Progenitor cell of endocrine pancreas (in vitro differentiated cells): ENCODE results near the gene FAM180A. TPM values are rescaled to one million over a fixed set of nuclear protein-coding genes. Genes with fewer than 3 reads are reported as not detected.
A peak's percentile ranks its signal among the peaks of the same experiment; 100 is the strongest.

Experiments used
- DNase-seq: peaks from one replicate; pipeline ENCODE4 v3.0.0; 2021; ENCODE audit warnings: low spot score; ENCODE audit not compliant: unreplicated experiment
- H3K27ac Mint-ChIP-seq: 2 replicates; pipeline ENCODE4 v1.8.0; 2021; ENCODE audit warnings: mild to moderate bottlenecking, moderate library complexity, mixed read lengths
- H3K27me3 Mint-ChIP-seq: 2 replicates; pipeline ENCODE4 v1.8.0; 2021; ENCODE audit warnings: mixed read lengths
- H3K36me3 Mint-ChIP-seq: 2 replicates; pipeline ENCODE4 v1.8.0; 2022; ENCODE audit warnings: mixed read lengths; ENCODE audit not compliant: insufficient read depth
- H3K4me1 Mint-ChIP-seq: 2 replicates; pipeline ENCODE4 v1.8.0; 2021; ENCODE audit warnings: low read depth, mixed read lengths
- H3K4me3 Mint-ChIP-seq: 2 replicates; pipeline ENCODE4 v1.8.0; 2021; ENCODE audit warnings: low read depth, mild to moderate bottlenecking, moderate library complexity, mixed read lengths
- H3K9me3 Mint-ChIP-seq: 2 replicates; pipeline ENCODE4 v1.8.0; 2021; ENCODE audit warnings: low read depth, mixed read lengths
- total RNA-seq: library from RNA; stranded (reverse); gene quantifications from 2 replicates; pipeline ENCODE4 v1.2.1, GENCODE V29; 2021
- TF ChIP-seq, protein P1 (sequence below): fragments of 200-600 bp; sonication (generic); IDR thresholded peaks from one replicate; pipeline ENCODE4 v1.5.0; 2021; ENCODE audit warnings: antibody characterized with exemption, mild to moderate bottlenecking; ENCODE audit not compliant: unreplicated experiment

The FAM180A gene
- total RNA-seq, 1 donor from 2014 or later, result not detected

DNA sequence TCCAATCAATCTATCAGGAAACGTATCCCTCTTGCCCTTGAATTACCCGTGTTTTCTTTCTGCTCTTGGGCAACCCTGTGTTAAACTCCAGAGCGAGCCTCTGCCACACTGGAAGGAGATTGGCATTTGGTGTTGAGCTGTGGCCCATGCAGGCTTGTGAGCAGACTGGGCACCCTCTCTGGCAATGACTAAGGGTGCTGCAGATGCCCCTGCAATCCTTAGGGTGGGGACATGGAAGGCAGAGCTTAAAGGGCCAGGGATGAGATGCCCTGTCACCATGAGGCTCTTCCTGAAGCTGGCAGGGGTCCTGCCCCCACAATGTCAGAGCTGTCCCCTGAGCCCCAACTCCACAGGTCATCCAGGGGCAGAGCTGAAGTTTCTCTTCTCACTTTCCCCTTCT, 19.5 kb upstream of the FAM180A start:
- no peak for DNase-seq
- Mint-ChIP-seq H3K27me3 (peaks cover 8% of the 10 kb centered on the region), H3K9me3 (no peaks in the 10 kb centered on the region), H3K27ac (no peak overlapping the region), H3K4me1 (peaks cover 14% of the 10 kb centered on the region), H3K36me3 (no peaks in the 10 kb centered on the region), H3K4me3 (no peak overlapping the region)
- TF ChIP-seq, protein P1, sequence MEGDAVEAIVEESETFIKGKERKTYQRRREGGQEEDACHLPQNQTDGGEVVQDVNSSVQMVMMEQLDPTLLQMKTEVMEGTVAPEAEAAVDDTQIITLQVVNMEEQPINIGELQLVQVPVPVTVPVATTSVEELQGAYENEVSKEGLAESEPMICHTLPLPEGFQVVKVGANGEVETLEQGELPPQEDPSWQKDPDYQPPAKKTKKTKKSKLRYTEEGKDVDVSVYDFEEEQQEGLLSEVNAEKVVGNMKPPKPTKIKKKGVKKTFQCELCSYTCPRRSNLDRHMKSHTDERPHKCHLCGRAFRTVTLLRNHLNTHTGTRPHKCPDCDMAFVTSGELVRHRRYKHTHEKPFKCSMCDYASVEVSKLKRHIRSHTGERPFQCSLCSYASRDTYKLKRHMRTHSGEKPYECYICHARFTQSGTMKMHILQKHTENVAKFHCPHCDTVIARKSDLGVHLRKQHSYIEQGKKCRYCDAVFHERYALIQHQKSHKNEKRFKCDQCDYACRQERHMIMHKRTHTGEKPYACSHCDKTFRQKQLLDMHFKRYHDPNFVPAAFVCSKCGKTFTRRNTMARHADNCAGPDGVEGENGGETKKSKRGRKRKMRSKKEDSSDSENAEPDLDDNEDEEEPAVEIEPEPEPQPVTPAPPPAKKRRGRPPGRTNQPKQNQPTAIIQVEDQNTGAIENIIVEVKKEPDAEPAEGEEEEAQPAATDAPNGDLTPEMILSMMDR, result no peak

DNA sequence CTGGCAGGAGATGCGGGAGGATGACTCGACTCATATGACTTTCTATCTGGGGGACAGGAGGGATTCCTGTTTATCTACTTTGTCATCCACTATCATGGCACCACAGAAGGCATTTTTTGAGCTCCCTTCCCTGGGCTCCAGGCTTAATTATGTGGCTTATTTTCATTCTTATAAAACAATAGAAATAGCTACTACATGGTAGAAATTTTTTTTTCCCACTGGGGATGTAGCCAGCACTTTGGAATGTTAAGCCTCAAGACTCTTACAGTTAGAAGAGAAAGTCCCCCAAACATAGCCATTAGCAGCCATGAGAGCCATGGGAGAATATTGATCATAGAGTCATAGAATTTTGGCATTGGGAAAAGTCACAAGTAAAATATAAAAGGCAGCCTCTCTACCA, 14.6 kb upstream of the FAM180A start:
- TF ChIP-seq, protein P1, result no peak
- Mint-ChIP-seq H3K9me3 (no peaks in the 10 kb centered on the region), H3K4me1 (peaks cover 5% of the 10 kb centered on the region), H3K27ac (no peak overlapping the region), H3K27me3 (peaks cover 6% of the 10 kb centered on the region), H3K4me3 (no peak overlapping the region), H3K36me3 (no peaks in the 10 kb centered on the region)
- no peak for DNase-seq

DNA sequence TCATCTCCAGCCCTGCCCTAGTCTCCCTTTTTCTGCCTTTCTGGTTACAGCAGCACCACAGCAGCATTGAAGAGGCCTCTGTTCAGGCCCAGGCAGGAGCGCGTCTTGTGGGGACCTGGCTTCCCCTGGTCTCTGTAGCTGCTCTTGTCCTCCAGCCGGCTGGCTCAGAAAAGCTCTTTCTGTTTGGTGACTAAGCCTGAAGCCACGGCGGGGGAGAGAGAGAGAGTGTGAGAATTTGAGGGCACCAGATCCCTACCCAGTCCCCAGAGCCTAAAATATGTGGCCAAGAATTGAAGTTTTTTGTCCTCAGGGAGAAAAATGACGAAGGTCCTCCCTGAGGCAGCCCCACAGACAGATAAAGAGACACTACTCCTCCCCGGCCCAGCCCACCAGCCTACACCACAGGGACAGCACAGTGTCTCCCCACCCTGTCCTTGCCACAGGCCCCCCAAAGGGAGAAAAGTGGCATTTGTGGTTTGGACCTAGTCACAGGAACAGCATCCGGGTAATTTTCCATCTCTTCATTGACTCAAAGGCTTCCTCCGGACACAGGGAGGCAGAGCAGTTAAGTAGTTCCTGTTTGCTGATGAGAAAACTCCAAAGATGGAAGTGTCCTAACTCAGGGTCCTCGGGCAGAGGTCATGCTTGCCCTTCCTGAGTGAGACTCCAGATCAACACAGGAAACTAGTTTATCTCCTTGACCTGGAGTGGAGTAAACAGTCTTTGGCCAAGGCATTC, 13.3 kb upstream of the FAM180A start:
- no peak overlapping the region for H3K27ac Mint-ChIP-seq
- peaks cover 4% of the 10 kb centered on the region for H3K27me3 Mint-ChIP-seq
- H3K4me1 Mint-ChIP-seq, result peaks cover 5% of the 10 kb centered on the region
- TF ChIP-seq, protein P1, result no peak
- H3K36me3 Mint-ChIP-seq, result no peaks in the 10 kb centered on the region
- H3K4me3 Mint-ChIP-seq, result no peak overlapping the region
- no peaks in the 10 kb centered on the region for H3K9me3 Mint-ChIP-seq
- DNase-seq, result no peak

DNA sequence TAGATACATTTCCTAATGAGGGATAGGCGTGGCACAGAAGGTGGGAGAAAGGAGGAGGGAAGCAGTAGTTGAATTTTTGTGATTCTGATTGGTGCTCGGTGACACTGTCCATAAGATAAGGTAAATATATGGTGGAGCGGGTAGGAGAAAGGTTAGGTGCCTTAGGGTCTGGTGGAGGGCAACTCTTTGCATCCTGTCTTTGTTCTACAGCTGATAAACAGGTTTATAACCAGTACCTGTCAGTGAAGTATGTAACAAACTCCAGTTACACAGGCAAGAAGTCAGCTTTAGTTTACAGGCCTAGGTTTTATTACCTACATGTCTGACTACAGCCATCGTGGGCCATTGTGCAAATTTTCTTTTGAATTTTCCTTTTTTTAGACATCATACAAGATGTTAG, 10.9 kb upstream of the FAM180A start:
- Mint-ChIP-seq H3K36me3 (no peaks in the 10 kb centered on the region), H3K27me3 (no peaks in the 10 kb centered on the region)

DNA sequence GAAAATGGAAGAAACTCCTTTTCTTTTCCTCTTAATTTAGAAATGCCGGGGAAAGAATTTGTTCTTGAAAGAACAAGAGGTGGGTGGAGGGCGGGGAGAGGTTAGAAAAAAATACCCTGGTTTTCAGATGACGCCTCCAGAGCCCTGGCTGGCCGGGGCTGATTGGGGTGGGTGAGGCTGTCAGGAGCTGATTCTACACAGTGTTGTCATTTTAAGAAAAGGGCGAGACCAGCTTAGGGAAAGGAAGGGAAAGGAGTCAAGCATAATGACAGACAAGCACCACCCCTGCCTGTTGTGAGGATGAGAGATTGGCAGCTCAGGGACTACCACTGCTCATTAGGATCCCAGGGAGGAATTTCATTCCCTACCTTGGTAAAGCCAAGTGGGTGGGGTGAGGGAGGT, 9.9 kb upstream of the FAM180A start:
- TF ChIP-seq, protein P1, result no peak
- Mint-ChIP-seq H3K9me3 (no peaks in the 10 kb centered on the region), H3K36me3 (no peaks in the 10 kb centered on the region), H3K4me3 (no peak overlapping the region), H3K27ac (peak overlapping the region; percentile 73), H3K4me1 (peaks cover 3% of the 10 kb centered on the region), H3K27me3 (no peaks in the 10 kb centered on the region)
- no peak for DNase-seq

More for the DNA sequence above, 10.9 kb upstream of the FAM180A start:
- TF ChIP-seq, protein P1, result no peak
- H3K9me3 Mint-ChIP-seq, result no peaks in the 10 kb centered on the region
- peaks cover 3% of the 10 kb centered on the region for H3K4me1 Mint-ChIP-seq
- H3K4me3 Mint-ChIP-seq, result no peak overlapping the region
- no peak overlapping the region for H3K27ac Mint-ChIP-seq
- no peak for DNase-seq
